ENCODE data around the gene SCUBE2. TPM values are rescaled to one million over a fixed set of nuclear protein-coding genes. Genes with fewer than 3 reads are reported as not detected.

SCUBE2 gene
- total and polyA plus RNA-seq, 4 donors, result 0.14 to 1.4 (median 0.42) TPM; not detected in 1

- no peak overlapping the region for H3K4me3 ChIP-seq (ENCODE audit: low read depth in 1 of 3, low read length in 3 of 3)
- 94% methylated on average over 2 of the region's 2 CpGs for WGBS
Measured at GRCh38 chr11:9125185-9125886, 33.9 kb upstream of the SCUBE2 start.

GRCh38 chr11:9123595-9124304 is 32.4 kb upstream of the SCUBE2 start:
- no peaks in the 10 kb centered on the region for H3K9me3 ChIP-seq (ENCODE audit: control insufficient read depth in 4 of 4, low read length in 3 of 4)
- no peak overlapping the region for H3K4me3 ChIP-seq (ENCODE audit: low read depth in 1 of 3, low read length in 3 of 3)
- H3K9ac ChIP-seq (ENCODE audit: low read depth in 1 of 2, low read length in 2 of 2), result no peak overlapping the region
- no peak for DNase-seq (ENCODE audit: low spot score)
- 87% methylated on average over 2 of the region's 2 CpGs for WGBS
- no peaks in the 10 kb centered on the region for H3K4me1 ChIP-seq (ENCODE audit: control insufficient read depth in 4 of 4, insufficient read depth in 4 of 4, low read length in 3 of 4)
- TF ChIP-seq ZBTB33 (IDR thresholded peaks at IDR 0.05), result no peak
- no peak for TF ChIP-seq JUND (IDR thresholded peaks at IDR 0.05)
- TF ChIP-seq FOXA1 (IDR thresholded peaks at IDR 0.05), result no peak
- no peak for TF ChIP-seq HNF4G (IDR thresholded peaks at IDR 0.05)
- TF ChIP-seq CTCF (IDR thresholded peaks at IDR 0.05; ENCODE audit: low read depth, low read length, missing input control), result no peak
- TF ChIP-seq REST (IDR thresholded peaks at IDR 0.05), result no peak
- TF ChIP-seq TAF1 (conservative IDR thresholded peaks at IDR 0.05), result no peak
- no peak for TF ChIP-seq RXRA (IDR thresholded peaks at IDR 0.05)
- no peaks in the 10 kb centered on the region for H3K36me3 ChIP-seq (ENCODE audit: control insufficient read depth in 4 of 4, insufficient read depth in 3 of 4, low read depth in 1 of 4, low read length in 3 of 4)
- H3K27ac ChIP-seq (ENCODE audit: low read depth in 1 of 2, low read length in 2 of 2), result no peak overlapping the region
- no peaks in the 10 kb centered on the region for H3K27me3 ChIP-seq (ENCODE audit: control insufficient read depth in 4 of 4, insufficient read depth in 4 of 4, low read length in 3 of 4)

More at GRCh38 chr11:9125185-9125886, 33.9 kb upstream of the SCUBE2 start:
- Histone ChIP-seq H3K9me3 (ENCODE audit: control insufficient read depth in 4 of 4, low read length in 3 of 4) (no peaks in the 10 kb centered on the region), H3K27me3 (ENCODE audit: control insufficient read depth in 4 of 4, insufficient read depth in 4 of 4, low read length in 3 of 4) (no peaks in the 10 kb centered on the region), H3K9ac (ENCODE audit: low read depth in 1 of 2, low read length in 2 of 2) (no peak overlapping the region), H3K36me3 (ENCODE audit: control insufficient read depth in 4 of 4, insufficient read depth in 3 of 4, low read depth in 1 of 4, low read length in 3 of 4) (no peaks in the 10 kb centered on the region), H3K4me1 (ENCODE audit: control insufficient read depth in 4 of 4, insufficient read depth in 4 of 4, low read length in 3 of 4) (no peaks in the 10 kb centered on the region), H3K27ac (ENCODE audit: low read depth in 1 of 2, low read length in 2 of 2) (no peak overlapping the region)
- TF ChIP-seq CTCF (IDR thresholded peaks at IDR 0.05; ENCODE audit: low read depth, low read length, missing input control) (no peak), HNF4A (conservative IDR thresholded peaks at IDR 0.05) (no peak), ZBTB33 (IDR thresholded peaks at IDR 0.05) (no peak), NR2F2 (IDR thresholded peaks at IDR 0.05) (no peak), TAF1 (conservative IDR thresholded peaks at IDR 0.05) (no peak), FOXA2 (IDR thresholded peaks at IDR 0.05) (no peak), SP1 (IDR thresholded peaks at IDR 0.05) (no peak)
- DNase-seq (ENCODE audit: low spot score), result no peak
